Measurements from ENCODE around the gene DTX2.
"Not testable (repeated sequence)": the region's sequence is repeated elsewhere in the genome, so short reads cannot be mapped to it uniquely, and the experiment has no call there.

DNA sequence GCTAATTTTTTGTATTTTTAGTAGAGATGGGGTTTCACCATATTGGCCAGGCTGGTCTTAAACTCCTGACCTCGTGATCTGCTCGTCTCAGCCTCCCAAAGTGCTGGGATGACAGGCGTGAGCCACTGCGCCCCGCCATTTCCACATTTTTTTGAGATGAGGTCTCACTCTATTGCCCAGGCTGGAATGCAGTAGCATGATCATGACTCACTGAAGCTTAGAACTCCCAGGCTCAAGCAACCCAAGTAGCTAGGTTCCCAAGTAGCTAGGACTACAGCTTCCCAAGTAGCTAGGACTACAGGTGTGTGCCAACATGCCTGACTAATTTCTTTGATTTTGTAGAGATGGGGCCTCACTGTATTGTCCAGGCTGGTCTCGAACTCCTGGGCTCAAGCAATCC is 40.4 kb upstream of the DTX2 start:
- TF ChIP-seq, protein P1, sequence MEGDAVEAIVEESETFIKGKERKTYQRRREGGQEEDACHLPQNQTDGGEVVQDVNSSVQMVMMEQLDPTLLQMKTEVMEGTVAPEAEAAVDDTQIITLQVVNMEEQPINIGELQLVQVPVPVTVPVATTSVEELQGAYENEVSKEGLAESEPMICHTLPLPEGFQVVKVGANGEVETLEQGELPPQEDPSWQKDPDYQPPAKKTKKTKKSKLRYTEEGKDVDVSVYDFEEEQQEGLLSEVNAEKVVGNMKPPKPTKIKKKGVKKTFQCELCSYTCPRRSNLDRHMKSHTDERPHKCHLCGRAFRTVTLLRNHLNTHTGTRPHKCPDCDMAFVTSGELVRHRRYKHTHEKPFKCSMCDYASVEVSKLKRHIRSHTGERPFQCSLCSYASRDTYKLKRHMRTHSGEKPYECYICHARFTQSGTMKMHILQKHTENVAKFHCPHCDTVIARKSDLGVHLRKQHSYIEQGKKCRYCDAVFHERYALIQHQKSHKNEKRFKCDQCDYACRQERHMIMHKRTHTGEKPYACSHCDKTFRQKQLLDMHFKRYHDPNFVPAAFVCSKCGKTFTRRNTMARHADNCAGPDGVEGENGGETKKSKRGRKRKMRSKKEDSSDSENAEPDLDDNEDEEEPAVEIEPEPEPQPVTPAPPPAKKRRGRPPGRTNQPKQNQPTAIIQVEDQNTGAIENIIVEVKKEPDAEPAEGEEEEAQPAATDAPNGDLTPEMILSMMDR (IDR thresholded peaks at IDR 0.05; ENCODE audit: low read depth, low read length), result not testable (repeated sequence)
- TF ChIP-seq, protein P2, sequence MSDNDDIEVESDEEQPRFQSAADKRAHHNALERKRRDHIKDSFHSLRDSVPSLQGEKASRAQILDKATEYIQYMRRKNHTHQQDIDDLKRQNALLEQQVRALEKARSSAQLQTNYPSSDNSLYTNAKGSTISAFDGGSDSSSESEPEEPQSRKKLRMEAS (IDR thresholded peaks at IDR 0.05; ENCODE audit: low read depth, low read length), result not testable (repeated sequence)
